Prostate gland (tissue), 2 donors: ENCODE results near the gene KLC4. TPM values are rescaled to one million over a fixed set of nuclear protein-coding genes. Genes with fewer than 3 reads are reported as not detected.
"Not testable (repeated sequence)": the region's sequence is repeated elsewhere in the genome, so short reads cannot be mapped to it uniquely, and the experiment has no call there.

Experiments used
- DNase-seq: peaks from one replicate; pipeline ENCODE4 v3.0.0-alpha.2; 2019; ENCODE audit warnings: low spot score
- H3K27ac ChIP-seq, 2 donors: fragments of 200-600 bp; sonication (generic); 2 replicates each; pipeline ENCODE4 v1.5.1; 2017 to 2019
- H3K27me3 ChIP-seq: fragments of 200-600 bp; sonication (generic); replicated peaks from 2 replicates; pipeline ENCODE4 v1.5.1; 2019; ENCODE audit not compliant: insufficient read depth
- H3K36me3 ChIP-seq, 2 donors: fragments of 200-600 bp; sonication (generic); 1 replicate in 1 of 2; 2 replicates in 1 of 2; pipeline versions ENCODE4 v1.5.1 to v1.8.1; 2017 to 2019
- H3K4me1 ChIP-seq: fragments of 200-600 bp; sonication (generic); replicated peaks from 2 replicates; pipeline ENCODE4 v1.5.1; 2019
- H3K4me3 ChIP-seq, 2 donors: fragments of 200-600 bp; sonication (generic); 2 replicates each; pipeline ENCODE4 v1.5.1; 2017 to 2019
- H3K9me3 ChIP-seq: fragments of 200-600 bp; sonication (generic); 2 replicates; pipeline ENCODE4 v1.5.1; 2017
- POLR2A ChIP-seq: fragments of 450-650 bp; IDR thresholded peaks from one replicate; pipeline ENCODE4 v1.6.1; 2016; ENCODE audit warnings: antibody characterized with exemption, mild to moderate bottlenecking
- POLR2AphosphoS5 ChIP-seq: sonication (generic); formaldehyde crosslinking; IDR thresholded peaks from one replicate; pipeline ENCODE4 v1.6.1; 2017; ENCODE audit warnings: antibody characterized with exemption
- WGBS: methylation state at CpG from one replicate; pipeline ENCODE4 v1.1.5; 2018; 5-methylcytosine and 5-hydroxymethylcytosine counted together
- intact Hi-C: fragments of 100-400 bp; cut with DNase I; formaldehyde crosslinking; loops from one replicate; pipeline ENCODE4 v1.14.2; 2022
- total RNA-seq, 2 donors: library from RNA; depleted of rRNA; stranded (reverse); fragments of >200 nt; gene quantifications; one replicate each; pipeline ENCODE4 v1.1.0, GENCODE V29; 2016
- TF ChIP-seq, protein P1 (sequence below), 4 experiments: fragments of 200-600 bp in 2 of 4; fragments of 450-650 bp in 2 of 4; sonication (generic) in 2 of 4; IDR thresholded peaks; 1 replicate in 3 of 4; 2 replicates in 1 of 4; pipeline ENCODE4 v1.5.1; 2016 to 2019; ENCODE audit warnings: antibody characterized with exemption in 4 of 4, mild to moderate bottlenecking in 2 of 4, moderate library complexity in 2 of 4

Gene KLC4
- total RNA-seq, 2 donors from 2014 or later = 27.3 to 41.2 TPM

DNA sequence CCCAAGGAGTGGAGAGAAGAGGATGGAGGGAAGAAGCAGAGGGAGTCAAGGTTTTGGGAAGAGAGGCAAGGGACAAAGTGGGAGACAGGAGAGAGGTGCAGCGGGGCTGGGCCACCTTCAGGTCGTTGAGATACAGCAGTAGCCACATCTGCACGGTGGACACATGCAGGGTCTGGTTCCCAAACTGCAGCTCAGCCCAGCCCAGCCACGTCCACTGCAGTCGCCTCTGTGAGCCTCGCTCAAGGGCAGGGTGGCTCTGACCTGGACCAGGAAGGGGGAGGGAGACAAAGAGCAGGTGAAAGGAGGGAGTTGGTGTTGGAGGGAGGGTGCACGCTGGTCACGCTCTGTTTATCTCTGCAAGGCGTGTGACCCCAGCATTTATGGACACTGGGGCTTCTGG lies 20.7 kb upstream of the KLC4 start:
- Histone ChIP-seq H3K27me3 (no peaks in the 10 kb centered on the region), H3K36me3 (peaks cover 7 to 14% of the 10 kb centered on the region in 2 donors), H3K27ac (no peak overlapping the region), H3K4me1 (no peaks in the 10 kb centered on the region), H3K9me3 (no peaks in the 10 kb centered on the region), H3K4me3 (no peak overlapping the region)
- 83% methylated on average over 9 of the region's 9 CpGs for WGBS
- intact Hi-C loops = no loop called here
- TF ChIP-seq, protein P1, sequence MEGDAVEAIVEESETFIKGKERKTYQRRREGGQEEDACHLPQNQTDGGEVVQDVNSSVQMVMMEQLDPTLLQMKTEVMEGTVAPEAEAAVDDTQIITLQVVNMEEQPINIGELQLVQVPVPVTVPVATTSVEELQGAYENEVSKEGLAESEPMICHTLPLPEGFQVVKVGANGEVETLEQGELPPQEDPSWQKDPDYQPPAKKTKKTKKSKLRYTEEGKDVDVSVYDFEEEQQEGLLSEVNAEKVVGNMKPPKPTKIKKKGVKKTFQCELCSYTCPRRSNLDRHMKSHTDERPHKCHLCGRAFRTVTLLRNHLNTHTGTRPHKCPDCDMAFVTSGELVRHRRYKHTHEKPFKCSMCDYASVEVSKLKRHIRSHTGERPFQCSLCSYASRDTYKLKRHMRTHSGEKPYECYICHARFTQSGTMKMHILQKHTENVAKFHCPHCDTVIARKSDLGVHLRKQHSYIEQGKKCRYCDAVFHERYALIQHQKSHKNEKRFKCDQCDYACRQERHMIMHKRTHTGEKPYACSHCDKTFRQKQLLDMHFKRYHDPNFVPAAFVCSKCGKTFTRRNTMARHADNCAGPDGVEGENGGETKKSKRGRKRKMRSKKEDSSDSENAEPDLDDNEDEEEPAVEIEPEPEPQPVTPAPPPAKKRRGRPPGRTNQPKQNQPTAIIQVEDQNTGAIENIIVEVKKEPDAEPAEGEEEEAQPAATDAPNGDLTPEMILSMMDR (IDR thresholded peaks at IDR 0.05) = no peak
- no peak for TF ChIP-seq POLR2A
- TF ChIP-seq POLR2AphosphoS5 = no peak
- DNase-seq = no peak

DNA sequence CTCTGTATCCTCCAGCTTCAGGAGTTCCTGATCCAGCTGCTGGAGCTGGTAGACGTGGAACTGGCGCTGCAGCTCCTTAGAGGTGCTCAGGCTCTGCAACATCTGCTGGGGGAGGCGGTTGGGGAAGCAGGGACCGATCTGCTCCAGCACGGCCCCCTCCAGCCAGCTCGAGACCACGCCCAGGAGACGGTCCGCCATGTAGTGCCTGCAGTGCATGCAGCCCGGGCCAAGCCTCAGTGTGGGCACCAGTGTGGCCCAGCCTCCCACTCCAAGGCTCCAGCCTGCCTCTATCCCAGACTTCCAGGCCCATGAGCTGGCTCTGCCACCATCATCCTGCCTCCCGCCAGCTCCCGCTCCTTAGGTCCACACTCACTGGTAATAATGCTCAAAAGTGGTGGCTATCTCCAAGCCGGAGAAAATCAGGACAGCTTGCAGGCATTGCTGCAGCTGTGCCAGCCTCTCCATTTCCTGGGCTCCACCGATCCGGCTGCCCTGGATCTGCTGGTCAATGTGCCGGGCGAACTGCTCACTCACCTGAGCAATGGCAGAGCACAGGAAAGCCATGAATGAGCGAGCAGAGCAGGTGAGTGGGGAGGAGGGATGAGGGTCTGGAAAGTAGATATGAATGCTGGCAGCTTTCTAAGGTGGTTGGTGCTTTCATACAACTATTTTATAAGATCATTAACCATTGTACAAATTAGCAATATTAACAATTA lies 18.7 kb upstream of the KLC4 start:
- 95% methylated on average over 18 of the region's 18 CpGs for WGBS
- no peak overlapping the region for H3K4me3 ChIP-seq
- H3K4me1 ChIP-seq = no peaks in the 10 kb centered on the region
- H3K9me3 ChIP-seq = no peaks in the 10 kb centered on the region
- no peaks in the 10 kb centered on the region for H3K27me3 ChIP-seq
- intact Hi-C loops = no loop called here
- peaks cover 7 to 14% of the 10 kb centered on the region in 2 donors for H3K36me3 ChIP-seq
- H3K27ac ChIP-seq = no peak overlapping the region
- no peak for DNase-seq
- TF ChIP-seq POLR2AphosphoS5 = no peak
- no peak for TF ChIP-seq POLR2A

DNA sequence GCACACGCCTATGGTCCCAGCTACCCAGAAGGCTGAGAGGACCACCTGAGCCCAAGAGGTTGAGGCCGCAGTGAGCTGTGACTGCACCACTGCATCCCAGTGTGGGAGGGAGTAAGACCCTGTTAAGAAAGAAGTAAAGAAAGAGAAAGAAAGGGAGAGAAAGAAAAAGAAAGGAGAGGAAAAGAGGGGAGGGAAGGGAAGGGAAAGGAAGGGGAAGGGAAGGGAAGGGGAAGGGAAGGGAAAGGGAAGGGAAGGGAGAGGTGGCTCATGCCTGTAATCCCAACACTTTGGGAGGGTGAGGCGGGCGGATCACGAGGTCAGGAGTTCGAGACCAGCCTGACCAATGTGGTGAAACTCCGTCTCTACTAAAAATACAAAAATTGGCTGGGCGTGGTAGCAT lies 18.0 kb upstream of the KLC4 start:
- DNase-seq, H3K9me3 ChIP-seq, intact Hi-C loops, H3K4me3 ChIP-seq, H3K27me3 ChIP-seq, H3K4me1 ChIP-seq, H3K27ac ChIP-seq: not testable (repeated sequence)
- H3K36me3 ChIP-seq = peaks cover 7 to 14% of the 10 kb centered on the region in 2 donors
- 94% methylated on average over 8 of the region's 8 CpGs for WGBS

DNA sequence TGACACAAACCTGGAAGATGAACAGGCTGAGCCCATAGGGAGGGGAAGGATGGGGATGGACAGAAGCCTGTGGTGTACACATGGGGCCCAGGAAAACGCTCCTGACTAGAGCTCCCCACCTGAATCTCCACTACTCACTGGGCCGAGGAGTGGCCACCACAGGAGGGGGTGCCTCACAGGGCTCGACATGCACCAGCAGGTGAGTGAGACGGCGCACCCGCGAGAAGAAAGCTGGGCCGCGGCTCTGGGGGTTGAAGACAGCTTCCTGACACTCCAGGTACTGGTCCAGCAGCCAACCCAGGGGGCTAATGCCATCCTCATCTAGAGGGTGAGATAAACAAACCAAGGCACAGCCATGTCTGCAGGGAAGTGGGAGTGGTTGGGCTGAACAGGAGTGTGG lies 16.1 kb upstream of the KLC4 start:
- no peak for DNase-seq
- TF ChIP-seq, protein P1 (IDR thresholded peaks at IDR 0.05) = no peak
- no peak for TF ChIP-seq POLR2A
- no peak for TF ChIP-seq POLR2AphosphoS5
- no peaks in the 10 kb centered on the region for H3K4me1 ChIP-seq
- H3K9me3 ChIP-seq = no peaks in the 10 kb centered on the region
- no peaks in the 10 kb centered on the region for H3K27me3 ChIP-seq
- intact Hi-C loops = no loop called here
- WGBS = 83% methylated on average over 9 of the region's 9 CpGs
- H3K36me3 ChIP-seq = peaks cover 7 to 14% of the 10 kb centered on the region in 2 donors
- no peak overlapping the region for H3K27ac ChIP-seq
- no peak overlapping the region for H3K4me3 ChIP-seq

DNA sequence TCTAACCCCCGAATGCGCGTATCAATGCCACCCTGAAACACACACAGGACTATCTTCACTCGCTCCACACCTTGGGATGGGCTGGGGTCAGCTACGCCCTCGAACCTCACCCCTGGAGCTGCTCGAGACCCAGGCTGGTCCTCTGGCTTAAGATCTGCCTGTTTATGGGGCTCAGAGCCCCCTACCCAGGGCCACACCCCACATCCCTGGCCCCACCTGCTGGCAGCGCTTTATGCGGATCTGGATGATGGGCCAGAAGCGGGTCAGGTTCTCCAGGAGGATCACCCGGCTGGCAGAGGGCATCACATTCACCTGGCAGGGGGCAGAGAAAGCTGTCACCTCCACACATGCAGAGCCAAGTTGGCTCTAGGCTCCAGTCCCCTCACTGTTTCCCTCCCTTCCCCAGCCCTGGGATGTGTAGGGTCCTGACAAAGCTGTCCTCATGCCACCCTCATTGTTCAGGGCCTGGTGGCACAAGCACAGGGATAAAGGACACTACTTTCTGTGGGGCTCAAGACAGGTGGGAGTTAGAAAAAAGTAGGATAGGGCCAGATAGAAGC lies 14.0 kb upstream of the KLC4 start:
- Histone ChIP-seq H3K9me3 (no peaks in the 10 kb centered on the region), H3K4me1 (no peaks in the 10 kb centered on the region), H3K27ac (no peak overlapping the region), H3K36me3 (peaks cover 7 to 8% of the 10 kb centered on the region in 2 donors), H3K4me3 (no peak overlapping the region), H3K27me3 (no peaks in the 10 kb centered on the region)
- 91% methylated on average over 11 of the region's 11 CpGs for WGBS
- intact Hi-C loops = no loop called here
- TF ChIP-seq, protein P1 (IDR thresholded peaks at IDR 0.05) = no peak
- no peak for TF ChIP-seq POLR2AphosphoS5
- no peak for TF ChIP-seq POLR2A
- DNase-seq = no peak

DNA sequence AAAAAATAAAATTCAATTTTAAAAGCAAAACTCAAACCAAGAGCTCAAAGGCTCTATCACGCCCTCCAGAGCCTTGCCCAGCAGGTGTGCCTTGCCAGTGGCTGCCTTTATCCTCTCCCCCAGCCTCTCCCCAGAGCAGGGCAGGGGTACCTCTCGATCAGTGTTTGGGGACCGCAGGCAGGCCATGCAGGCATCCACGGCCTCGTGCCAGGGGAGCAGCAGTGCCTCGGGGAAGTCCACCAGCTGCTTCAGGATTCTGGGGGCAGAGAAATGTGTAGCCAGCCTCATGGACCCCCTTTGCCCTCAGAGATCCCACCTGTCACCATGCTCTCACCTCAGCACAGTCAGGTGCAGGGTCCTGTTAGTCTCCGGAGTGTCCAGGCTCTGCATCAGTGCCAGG lies 11.4 kb upstream of the KLC4 start:
- Histone ChIP-seq H3K9me3 (no peaks in the 10 kb centered on the region), H3K4me3 (no peak overlapping the region), H3K36me3 (peaks cover 0 to 5% of the 10 kb centered on the region in 2 donors), H3K27me3 (no peaks in the 10 kb centered on the region), H3K4me1 (peaks cover 7% of the 10 kb centered on the region), H3K27ac (no peak overlapping the region)
- DNase-seq = no peak
- TF ChIP-seq POLR2AphosphoS5 (no peak), POLR2A (no peak)
- TF ChIP-seq, protein P1 (IDR thresholded peaks at IDR 0.05) = no peak
- WGBS = 86% methylated on average over 7 of the region's 7 CpGs
- intact Hi-C loops = no loop called here
